ENCODE results near the gene SLC38A10.

DNA sequence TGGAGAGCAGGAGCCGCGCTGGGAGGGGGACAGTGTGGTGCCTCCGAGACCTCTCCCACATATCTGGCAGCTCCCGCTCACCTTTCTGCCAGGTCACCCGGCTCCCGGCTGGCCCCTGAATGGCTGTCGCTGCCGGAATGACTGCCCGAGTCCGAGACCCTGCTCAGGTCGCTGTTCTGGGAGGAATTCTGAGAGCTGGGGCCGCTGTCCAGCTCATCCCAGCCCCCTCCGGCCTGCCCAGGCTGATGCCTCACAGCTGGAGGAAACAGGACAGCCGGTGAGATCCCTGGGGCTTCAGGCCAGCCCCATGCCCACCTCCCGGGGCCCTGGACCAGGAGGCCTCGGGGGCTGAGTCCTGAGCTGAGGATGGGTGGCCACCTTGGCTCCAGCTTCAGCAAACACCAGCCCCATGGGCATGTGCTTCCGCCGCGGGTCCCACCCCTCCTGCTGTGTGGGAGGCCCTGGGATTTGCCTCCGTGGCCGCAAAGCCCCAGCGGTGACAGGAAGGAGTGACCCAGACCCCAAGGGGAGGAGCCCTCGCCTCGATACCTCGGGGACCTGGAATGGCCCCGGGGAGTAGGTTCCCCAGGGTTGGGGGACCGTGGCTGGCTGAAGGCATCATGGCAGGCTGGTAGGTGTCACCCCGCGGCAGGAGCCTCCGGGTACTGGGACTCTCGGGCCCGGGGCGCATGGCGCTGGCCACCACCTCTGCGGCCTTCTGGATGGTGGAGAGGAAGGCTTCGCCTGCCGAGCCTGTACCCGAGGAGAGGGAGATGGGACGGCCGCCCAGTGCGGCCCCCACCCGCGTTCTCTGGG is 63.1 kb downstream of the SLC38A10 start:
- TF ChIP-seq, protein P1, sequence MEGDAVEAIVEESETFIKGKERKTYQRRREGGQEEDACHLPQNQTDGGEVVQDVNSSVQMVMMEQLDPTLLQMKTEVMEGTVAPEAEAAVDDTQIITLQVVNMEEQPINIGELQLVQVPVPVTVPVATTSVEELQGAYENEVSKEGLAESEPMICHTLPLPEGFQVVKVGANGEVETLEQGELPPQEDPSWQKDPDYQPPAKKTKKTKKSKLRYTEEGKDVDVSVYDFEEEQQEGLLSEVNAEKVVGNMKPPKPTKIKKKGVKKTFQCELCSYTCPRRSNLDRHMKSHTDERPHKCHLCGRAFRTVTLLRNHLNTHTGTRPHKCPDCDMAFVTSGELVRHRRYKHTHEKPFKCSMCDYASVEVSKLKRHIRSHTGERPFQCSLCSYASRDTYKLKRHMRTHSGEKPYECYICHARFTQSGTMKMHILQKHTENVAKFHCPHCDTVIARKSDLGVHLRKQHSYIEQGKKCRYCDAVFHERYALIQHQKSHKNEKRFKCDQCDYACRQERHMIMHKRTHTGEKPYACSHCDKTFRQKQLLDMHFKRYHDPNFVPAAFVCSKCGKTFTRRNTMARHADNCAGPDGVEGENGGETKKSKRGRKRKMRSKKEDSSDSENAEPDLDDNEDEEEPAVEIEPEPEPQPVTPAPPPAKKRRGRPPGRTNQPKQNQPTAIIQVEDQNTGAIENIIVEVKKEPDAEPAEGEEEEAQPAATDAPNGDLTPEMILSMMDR (IDR thresholded peaks at IDR 0.05 in 2 of 3, conservative IDR thresholded peaks at IDR 0.05 in 1 of 3; ENCODE audit: control insufficient read depth in 2 of 3, extremely low read depth in 1 of 3, insufficient read depth in 1 of 3, low read depth in 3 of 3, low read length in 3 of 3) = no peak
- no peak for TF ChIP-seq ZZZ3 (IDR thresholded peaks at IDR 0.05; ENCODE audit: control insufficient read depth, insufficient read length, low read depth)
- no peak for TF ChIP-seq CEBPB (IDR thresholded peaks at IDR 0.05; ENCODE audit: borderline replicate concordance in 1 of 2, low read depth in 2 of 2, low read length in 2 of 2)
- no peak for TF ChIP-seq SUPT20H (IDR thresholded peaks at IDR 0.05; ENCODE audit: borderline replicate concordance, control insufficient read depth, low read depth, low read length)
- TF ChIP-seq SMAD5 (IDR thresholded peaks at IDR 0.05; ENCODE audit: low read depth) = no peak
